ENCODE results near the gene NFIB. TPM values are rescaled to one million over a fixed set of nuclear protein-coding genes. Genes with fewer than 3 reads are reported as not detected.

Gene NFIB
- total and polyA plus RNA-seq, 2 experiments from 2014 or later, result 15.2 to 27.3 TPM

DNA sequence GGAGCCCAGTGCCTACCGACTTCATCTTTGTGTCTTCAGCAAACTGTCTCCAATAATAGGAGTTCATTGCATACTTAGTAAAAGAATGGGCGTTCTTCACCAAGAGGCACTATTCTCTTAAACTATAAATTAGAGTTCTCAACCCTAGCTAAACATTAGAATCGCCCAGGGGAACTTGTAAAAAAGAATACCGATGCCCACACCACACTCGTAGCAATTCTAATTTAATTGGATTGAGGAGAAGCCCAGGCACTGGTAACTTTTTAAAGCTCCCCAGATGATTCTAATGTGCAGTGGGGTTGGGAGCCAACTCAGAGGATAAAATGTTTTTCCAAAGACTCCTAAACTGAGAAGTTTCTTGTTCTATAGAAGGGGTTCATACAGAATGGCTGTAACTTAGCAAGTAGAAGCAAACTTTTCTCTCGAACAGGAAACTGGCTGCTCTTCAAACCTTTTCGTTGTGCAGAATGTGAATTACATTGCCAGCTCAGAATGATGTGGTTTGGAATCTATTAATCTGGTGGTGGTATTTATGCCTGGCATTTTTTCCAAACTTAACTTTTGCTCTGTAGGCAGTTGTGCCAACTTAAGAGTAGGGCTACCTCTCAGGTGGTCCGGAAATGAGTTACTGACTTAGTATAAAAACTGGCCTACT, 26.4 kb upstream of the NFIB start:
- Histone ChIP-seq H3K9me3 (ENCODE audit: low read depth) (no peaks in the 10 kb centered on the region), H4K20me1 (ENCODE audit: insufficient read depth, poor library complexity, severe bottlenecking) (no peaks in the 10 kb centered on the region), H3K4me1 (ENCODE audit: insufficient read depth) (peaks cover 7% of the 10 kb centered on the region), H2AFZ (no peak overlapping the region), H3K4me3 (no peak overlapping the region), H3K4me2 (no peak overlapping the region), H3K27ac (peak overlapping the region; percentile 23), H3K27me3 (peaks cover 62% of the 10 kb centered on the region), H3K9me2 (replicated peaks; ENCODE audit: insufficient read depth) (no peaks in the 10 kb centered on the region), H3K79me2 (no peaks in the 10 kb centered on the region), H3K36me3 (replicated peaks; ENCODE audit: insufficient read depth, low read depth) (no peaks in the 10 kb centered on the region)
- DNase-seq (ENCODE audit: low spot score), result no peak
- 57% methylated on average over 8 of the region's 8 CpGs for WGBS (ENCODE audit: low lambda C conversion rate, missing lambda C conversion rate)
- no peak for TF ChIP-seq EZH2phosphoT487 (IDR thresholded peaks at IDR 0.05; ENCODE audit: low read depth, severe bottlenecking, unreplicated experiment)
- no peak for TF ChIP-seq CTCF (IDR thresholded peaks at IDR 0.05; ENCODE audit: poor library complexity)
- no peak for TF ChIP-seq EZH2 (IDR thresholded peaks at IDR 0.05; ENCODE audit: borderline replicate concordance)

- H4K20me1 ChIP-seq (ENCODE audit: insufficient read depth, poor library complexity, severe bottlenecking), result no peaks in the 10 kb centered on the region
- no peak overlapping the region for H2AFZ ChIP-seq
- peaks cover 7% of the 10 kb centered on the region for H3K4me1 ChIP-seq (ENCODE audit: insufficient read depth)
- H3K27ac ChIP-seq, result no peak overlapping the region
- peaks cover 56% of the 10 kb centered on the region for H3K27me3 ChIP-seq
- no peaks in the 10 kb centered on the region for H3K36me3 ChIP-seq (replicated peaks; ENCODE audit: insufficient read depth, low read depth)
- no peak overlapping the region for H3K4me2 ChIP-seq
- H3K9me2 ChIP-seq (replicated peaks; ENCODE audit: insufficient read depth), result no peaks in the 10 kb centered on the region
- 74% methylated on average over 2 of the region's 2 CpGs for WGBS (ENCODE audit: low lambda C conversion rate, missing lambda C conversion rate)
- no peak for TF ChIP-seq EZH2 (IDR thresholded peaks at IDR 0.05; ENCODE audit: borderline replicate concordance)
- TF ChIP-seq CTCF (IDR thresholded peaks at IDR 0.05; ENCODE audit: poor library complexity), result no peak
- TF ChIP-seq EZH2phosphoT487 (IDR thresholded peaks at IDR 0.05; ENCODE audit: low read depth, severe bottlenecking, unreplicated experiment), result no peak
- no peak overlapping the region for H3K4me3 ChIP-seq
- no peaks in the 10 kb centered on the region for H3K9me3 ChIP-seq (ENCODE audit: low read depth)
- DNase-seq (ENCODE audit: low spot score), result no peak
- no peaks in the 10 kb centered on the region for H3K79me2 ChIP-seq
Observed at GRCh38 chr9:14339746-14340145, 25.8 kb upstream of the NFIB start.

DNA sequence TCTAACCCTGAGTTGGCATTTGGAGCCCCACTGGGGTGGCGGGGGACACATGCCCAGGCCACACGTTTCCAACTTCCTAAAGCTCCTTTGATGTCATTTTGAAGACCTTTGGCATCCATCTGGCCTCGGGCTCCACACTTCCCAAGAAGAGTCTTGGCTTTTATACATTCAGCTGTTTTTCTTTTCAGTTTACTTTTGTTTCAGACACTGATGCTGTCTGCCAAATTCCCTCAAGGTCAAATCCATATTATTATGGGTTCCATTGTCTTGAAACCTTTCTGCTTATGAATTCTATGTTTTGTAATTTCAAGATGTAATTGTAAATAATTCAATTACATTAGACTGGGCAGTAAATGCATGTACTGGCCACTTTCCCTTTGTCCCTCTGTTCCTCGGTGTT, 23.7 kb upstream of the NFIB start:
- no peaks in the 10 kb centered on the region for H3K9me3 ChIP-seq (ENCODE audit: low read depth)
- H3K79me2 ChIP-seq, result no peaks in the 10 kb centered on the region
- TF ChIP-seq EZH2phosphoT487 (IDR thresholded peaks at IDR 0.05; ENCODE audit: low read depth, severe bottlenecking, unreplicated experiment) (no peak), EZH2 (IDR thresholded peaks at IDR 0.05; ENCODE audit: borderline replicate concordance) (no peak), CTCF (IDR thresholded peaks at IDR 0.05; ENCODE audit: poor library complexity) (no peak)
- no peak overlapping the region for H2AFZ ChIP-seq
- H3K9me2 ChIP-seq (replicated peaks; ENCODE audit: insufficient read depth), result no peaks in the 10 kb centered on the region
- H3K27me3 ChIP-seq, result peaks cover 34% of the 10 kb centered on the region
- no peak overlapping the region for H3K4me2 ChIP-seq
- 71% methylated on average over 4 of the region's 4 CpGs for WGBS (ENCODE audit: low lambda C conversion rate, missing lambda C conversion rate)
- H4K20me1 ChIP-seq (ENCODE audit: insufficient read depth, poor library complexity, severe bottlenecking), result no peaks in the 10 kb centered on the region
- no peaks in the 10 kb centered on the region for H3K36me3 ChIP-seq (replicated peaks; ENCODE audit: insufficient read depth, low read depth)
- no peak overlapping the region for H3K4me3 ChIP-seq
- H3K4me1 ChIP-seq (ENCODE audit: insufficient read depth), result peaks cover 4% of the 10 kb centered on the region
- H3K27ac ChIP-seq, result peak overlapping the region; percentile 2
- no peak for DNase-seq (ENCODE audit: low spot score)

All from hepatocyte (in vitro differentiated cells).